NCI-H748 treated with DMSO at 0.1 percent for 48 hours (cell line): ENCODE results near the gene SLC22A6.

Experiments used
- DNase-seq: peaks from one replicate; lab custom pipeline; 2025; lab: John Stamatoyannopoulos, UW

The SLC22A6 gene

GRCh38 chr11:62931499-62932278, 53.1 kb downstream of the SLC22A6 start:
- no peak for DNase-seq

GRCh38 chr11:62930666-62931065, 54.1 kb downstream of the SLC22A6 start:
- DNase-seq, result no peak

- no peak for DNase-seq
These were observed 54.6 kb downstream of the SLC22A6 start for GRCh38 chr11:62930157-62930556.

GRCh38 chr11:62928011-62928410, 56.8 kb downstream of the SLC22A6 start:
- no peak for DNase-seq

- no peak for DNase-seq
These were observed 57.9 kb downstream of the SLC22A6 start for GRCh38 chr11:62926680-62927455.
